NCI-H774 (cell line): ENCODE data around the gene NAT8L.
A peak's percentile ranks its signal among the peaks of the same experiment; 100 is the strongest.

Experiments
- DNase-seq: peaks from one replicate; lab custom pipeline; 2025; lab: John Stamatoyannopoulos, UW

The NAT8L gene

DNA sequence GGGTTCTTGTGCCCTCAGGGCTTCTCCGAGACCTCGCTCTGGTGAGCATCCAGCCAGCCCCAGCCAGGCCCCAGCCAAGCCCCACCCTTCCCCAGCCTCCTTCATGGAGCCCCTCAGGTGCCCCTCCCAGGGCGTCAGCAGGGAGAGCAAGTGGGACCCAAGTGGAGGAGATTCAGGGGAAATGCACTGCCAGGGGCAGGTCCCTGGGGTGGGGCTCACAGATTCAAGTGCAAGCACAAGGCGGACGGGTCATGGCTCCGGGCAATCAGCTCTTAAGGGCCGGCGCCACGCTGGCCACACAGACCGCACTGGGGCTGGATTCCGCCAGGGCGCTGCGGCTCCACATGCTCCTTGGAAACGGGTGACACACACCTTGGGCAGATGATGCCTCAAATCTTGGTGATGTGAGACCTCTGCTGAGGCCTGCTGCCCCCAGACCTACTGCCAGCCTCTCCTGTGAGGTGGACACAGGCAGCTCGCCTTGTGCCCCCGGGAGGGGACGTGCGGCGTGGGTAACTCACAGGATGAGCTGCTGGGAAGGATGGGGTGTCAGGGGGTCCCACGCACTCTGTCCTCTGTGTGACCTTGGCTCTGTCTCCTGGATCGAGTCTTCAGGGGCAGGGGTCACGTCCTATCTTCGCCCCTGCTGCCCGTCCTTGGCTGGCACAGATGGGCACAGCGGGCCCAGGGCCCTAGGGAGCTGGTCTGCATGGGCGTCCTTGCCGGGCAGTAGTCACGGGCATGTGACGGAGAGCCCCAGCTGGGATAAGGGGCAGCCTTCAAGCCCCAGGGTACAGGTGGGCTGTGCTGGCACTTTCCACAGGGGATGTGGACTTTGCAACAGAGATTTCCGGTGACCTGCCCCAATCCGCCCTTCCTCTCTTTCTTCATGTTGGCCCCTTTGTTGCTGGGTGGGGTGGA lies 17.1 kb downstream of the NAT8L start:
- DNase-seq = no peak

DNA sequence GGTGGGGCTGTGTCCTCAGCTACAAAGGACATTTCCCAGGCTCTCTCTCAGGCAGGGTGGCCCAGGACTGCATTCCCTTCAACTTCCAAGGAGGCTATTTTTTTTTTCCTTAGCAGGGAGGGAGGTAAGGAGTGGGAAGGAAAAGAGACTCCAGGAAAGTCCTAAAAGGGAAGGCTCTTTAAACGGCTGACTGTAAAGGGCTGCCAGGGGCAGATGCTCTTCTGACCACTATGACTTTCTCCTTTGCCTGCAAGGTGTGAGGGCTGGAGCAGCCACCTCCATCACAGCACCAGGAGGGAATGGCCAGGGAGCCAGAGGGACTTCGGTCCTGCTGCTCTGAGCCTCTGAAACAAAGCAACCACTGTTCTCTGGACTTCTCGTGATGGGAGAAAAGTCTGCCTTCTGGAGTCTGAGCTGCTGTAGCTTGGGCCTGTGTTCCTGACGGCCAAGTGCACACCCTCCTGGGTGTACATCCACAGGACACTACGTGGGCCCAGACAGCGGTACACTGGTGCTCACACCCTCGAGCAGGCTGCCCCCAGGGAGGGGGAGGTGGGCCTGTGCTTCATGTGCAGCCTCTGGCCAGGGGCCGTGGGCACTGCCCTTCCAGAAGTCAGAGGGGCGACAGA lies 17.9 kb downstream of the NAT8L start:
- no peak for DNase-seq

DNA sequence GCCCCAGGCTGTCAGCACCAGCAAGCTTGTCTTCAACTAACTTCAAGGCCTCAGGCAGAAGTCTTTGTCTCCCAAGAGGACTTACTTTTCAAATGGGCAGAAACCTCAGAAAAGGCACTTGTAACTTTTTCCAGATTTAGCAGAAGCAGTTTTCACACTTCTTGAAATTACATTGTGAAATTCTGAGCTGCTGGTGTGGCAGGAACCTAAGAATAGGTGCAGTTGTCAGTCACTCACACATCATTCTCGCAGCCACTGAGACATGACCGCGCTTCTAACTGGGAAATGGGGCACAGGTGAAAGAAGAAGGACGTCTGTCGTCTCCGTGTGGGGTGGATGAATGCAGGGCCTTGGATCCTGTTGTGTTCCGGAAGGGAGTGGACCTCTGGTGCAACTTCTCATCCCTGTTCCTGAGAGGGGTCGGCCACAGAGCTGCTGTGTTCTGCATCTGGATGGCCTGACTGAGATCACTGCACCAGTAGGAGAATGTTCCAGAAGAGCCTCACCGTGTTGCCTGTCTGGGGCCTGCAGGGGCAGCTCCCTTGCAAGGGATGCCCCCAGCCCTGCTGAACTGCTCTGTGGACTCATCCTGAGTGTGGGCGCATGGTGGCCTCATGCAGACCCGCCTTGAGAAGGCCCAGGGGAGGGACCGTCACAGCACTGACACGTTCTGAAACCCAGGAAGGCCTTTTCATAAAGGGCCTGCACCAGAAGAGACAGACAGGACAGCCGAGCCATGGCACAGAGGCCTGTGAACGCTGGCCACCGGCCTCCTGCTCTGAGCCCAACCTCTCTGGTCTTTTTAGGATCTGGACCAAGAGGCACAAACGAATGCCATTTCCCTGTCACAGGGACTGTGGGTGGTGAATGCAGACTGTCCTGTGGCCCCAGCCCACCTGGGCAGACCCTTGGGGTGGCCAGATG lies 18.7 kb downstream of the NAT8L start:
- no peak for DNase-seq

DNA sequence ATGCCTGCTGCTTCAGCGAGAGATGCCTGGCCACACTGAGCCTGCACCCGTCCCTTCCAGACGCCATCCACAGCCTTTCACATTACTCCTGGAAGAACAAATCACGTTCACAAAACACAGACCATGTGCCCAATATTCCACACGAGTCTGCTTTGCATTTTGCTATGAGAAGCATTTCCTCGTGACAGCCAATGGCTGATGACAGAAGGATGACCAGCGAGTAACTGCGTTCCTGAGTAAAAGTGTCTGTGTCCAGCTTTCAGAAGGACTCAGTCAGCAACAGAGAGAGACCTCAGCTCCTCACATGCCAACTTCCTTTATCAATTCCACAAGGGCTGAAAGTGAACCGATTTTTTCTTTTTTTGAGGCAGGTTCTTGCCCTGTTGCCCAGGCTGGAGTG lies 19.5 kb downstream of the NAT8L start:
- DNase-seq = no peak

DNA sequence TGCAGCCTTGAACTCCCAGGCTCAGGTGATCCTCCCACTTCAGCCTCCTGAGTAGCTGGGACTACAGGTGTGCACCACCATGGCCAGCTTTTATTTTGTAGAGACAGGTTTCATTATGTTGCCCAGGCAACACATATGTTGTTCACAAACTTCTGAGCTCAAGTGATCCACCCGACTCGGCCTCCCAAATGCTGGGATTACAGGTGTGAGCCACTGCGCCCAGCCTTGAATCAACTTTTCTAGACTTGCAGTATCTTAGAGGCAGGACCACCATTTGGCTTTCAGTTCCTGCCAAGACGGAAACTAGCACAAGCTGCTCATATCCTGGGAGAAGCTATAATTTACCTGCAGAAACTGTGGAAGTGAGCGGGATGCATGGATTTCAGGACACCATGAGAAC lies 19.9 kb downstream of the NAT8L start:
- DNase-seq = no peak

DNA sequence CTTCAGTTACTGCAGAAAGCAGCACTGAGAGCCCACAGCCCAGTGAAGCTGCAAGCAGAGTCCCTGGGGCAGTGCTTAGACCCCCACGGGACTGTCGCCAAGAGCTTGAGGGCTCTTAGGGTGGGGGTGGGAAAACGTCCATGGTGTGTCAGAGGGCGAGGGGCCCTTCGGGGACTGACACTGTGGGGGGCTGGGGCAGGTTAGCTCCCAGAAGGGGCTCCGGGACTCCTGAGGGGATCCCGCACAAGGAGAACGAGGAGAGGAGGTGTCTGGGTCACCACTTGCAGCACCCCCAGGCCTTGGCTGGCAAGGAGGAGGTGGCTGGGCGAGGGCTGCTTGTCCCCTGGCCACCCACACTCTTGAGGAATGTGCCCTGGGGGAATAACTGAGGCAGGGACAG lies 20.8 kb downstream of the NAT8L start:
- DNase-seq = no peak

DNA sequence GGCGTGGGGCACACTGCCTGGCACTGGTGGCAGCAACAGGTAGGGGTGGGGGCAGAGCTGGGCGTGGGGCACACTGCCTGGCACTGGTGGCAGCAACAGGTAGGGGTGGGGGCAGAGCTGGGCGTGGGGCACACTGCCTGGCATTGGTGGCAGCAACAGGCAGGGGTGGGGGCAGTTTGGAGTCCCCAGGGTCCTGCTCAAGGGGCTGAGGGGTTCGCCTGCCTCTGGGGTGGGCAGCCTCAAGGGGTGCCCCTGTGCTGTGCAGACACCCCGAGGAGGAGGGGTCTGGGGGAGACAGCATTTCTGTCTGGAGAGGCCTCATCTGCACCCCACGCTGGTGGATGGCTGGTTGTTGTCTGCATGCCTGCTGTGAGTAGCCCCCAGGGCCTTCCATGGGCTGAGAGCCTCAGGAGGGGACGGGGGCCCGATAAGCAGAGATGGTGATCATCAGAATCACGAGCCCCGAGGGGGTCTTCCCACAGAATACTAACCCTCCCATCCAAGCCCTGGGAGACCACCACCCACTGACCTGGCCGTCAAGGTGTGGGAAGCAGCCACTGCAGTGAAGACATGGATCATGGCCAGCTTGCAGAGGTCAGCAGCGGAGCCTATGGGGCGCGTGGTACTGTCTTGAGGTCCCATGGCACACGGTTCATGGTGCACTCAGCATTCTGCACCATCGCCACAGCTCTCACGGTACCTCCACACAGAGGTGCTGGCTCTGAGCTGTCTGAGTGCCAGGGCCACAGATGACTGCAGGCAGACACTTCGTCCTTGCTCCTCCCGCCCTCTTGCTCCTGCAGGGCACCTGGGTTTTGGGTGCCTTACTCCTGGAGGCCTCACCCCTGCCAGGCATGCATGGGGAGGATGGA lies 21.5 kb downstream of the NAT8L start:
- DNase-seq = no peak

DNA sequence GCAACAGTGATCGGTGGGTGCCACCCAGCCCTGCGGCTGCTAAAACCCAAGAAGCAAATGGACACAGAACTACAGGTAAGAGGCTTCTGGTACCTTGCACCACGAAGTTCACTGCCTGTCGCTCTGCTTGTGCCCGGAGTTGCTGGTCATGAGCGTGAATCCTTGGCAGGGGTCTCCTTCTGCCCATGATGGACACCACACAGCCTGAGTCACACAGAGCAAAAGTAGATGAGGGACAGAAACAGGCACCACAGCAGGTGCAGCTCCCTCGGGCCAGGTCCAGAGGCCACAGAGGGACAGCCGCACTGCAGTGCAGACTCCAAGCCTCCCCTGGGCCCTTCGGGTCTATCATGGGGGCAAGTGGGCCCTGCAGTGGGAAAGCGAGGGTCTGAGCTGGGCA lies 22.4 kb downstream of the NAT8L start:
- no peak for DNase-seq

DNA sequence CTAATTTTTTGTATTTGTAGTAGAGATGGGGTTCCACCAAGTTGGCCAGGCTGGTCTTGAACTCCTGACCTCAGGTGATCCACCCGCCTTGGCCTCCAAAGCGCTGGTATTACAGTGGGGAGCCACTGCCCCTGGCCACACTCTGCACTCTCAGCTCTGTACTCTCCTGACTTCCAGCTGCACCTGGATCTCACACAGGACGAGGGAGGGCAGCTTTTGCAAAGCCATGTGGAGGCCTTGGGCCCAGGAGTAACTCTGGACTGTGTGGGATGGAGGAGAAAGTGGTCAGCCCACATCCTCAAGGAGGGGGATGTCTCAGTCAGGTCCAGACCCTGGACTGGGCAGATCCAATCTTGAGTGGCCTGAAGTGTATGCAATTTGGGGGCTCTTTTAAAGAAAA lies 23.0 kb downstream of the NAT8L start:
- DNase-seq = no peak

DNA sequence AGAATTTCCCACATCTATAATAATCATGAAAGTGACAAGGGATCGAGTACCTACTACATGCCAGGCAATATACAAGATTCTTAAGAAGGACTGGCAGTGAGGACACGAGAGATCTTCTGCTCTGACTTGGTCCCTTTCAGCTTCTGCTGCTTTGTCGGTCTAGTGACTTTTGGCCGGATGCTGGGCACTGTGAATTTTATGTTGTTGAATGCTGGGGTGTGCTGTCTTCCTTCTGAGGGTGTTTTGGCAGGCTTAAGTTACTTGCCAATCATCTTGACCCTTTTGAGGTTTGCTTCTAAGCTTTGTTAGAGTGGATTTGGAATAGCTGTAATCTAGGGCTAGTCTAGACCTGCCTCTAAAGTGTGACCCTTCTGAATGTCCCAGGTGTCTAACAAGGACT lies 23.5 kb downstream of the NAT8L start:
- DNase-seq = no peak

DNA sequence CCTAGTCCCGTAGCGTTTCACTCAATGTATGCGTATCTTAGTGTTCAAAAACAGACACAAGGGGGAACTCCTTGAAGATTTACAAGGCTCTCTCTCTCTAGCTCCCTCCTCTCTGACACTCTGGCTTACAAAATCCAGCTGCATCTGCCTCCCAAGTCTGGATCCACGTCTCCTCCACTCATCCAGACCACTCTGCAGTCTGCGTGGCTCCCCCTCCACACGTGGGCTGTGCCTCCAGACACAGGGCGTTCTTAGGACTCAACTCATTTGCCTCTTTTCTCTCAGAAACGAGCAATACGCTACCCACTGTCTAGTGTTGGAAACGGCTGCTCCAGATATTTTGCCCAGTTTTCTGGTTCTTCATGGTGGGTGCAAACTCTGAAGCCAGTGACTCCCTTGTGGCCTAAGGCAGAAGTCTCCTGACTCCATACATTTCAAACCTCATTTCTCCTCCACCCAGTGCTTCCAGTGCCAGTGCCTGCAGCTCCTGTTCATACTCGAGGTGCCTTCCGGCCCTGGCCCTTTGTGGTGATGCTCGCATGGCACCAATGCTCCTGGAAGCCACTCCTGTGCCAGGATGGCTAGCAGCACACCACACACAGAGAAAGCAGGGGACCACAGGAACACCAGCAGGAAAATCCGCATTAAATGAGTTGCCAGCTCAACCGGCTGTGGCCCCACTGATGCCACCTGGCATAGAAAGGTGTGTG lies 24.1 kb downstream of the NAT8L start:
- no peak for DNase-seq

DNA sequence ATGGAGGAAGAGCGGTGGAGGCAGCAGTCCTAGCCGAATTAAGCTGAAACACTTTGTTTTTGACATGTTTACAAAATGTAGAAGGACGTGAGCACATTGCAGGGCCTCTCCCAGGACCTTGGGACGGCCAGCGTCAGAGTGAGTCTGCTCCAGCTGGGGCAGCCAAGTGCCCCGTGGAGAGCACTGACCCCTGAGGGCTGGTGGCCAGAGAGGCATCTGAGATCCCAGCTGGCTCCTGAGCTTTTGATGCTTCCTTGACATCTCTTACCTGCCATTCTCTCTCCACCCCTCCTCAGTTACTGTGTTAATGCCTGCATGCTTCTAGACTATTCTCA lies 24.7 kb downstream of the NAT8L start:
- no peak for DNase-seq

DNA sequence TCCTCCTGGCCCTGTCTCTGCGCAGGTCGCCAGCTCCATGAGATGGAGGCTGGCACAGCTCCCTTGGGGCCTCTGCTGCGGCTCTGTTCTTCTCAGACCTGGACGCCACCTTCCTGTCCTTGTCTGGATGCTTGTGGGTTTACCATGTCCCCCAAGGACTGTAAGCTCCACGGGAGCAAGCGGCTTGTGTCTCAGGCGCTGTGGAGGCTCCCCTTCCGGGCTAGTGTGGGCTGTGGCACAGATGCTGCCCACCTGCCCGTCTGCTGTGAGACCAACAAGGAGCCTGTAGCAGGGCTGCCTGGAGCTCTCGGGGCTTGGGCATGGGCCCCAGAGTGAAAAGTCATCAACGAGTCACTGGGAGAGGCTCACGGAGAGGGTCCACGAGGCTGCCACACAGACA lies 25.2 kb downstream of the NAT8L start:
- DNase-seq = no peak

DNA sequence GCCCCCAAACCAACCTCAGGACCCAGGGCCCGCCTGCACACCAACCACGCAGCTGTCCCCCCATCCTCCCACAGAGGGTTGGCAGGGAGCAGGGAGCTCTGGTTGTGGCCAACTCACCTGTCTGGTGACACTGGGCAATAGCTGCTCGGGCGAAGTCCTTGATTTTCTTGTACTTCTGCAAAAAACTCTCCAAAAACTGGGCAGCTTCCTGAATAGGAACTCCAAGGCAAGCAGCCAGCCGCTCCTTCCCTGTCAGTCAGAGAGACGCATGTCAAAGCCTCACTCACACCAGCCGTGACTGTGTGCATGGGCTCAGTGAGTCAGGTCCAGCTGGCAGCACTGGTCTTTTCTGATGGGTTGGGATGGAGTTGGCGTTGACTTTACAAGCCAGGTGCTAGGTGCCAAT lies 26.4 kb downstream of the NAT8L start:
- DNase-seq = peak; percentile 25

DNA sequence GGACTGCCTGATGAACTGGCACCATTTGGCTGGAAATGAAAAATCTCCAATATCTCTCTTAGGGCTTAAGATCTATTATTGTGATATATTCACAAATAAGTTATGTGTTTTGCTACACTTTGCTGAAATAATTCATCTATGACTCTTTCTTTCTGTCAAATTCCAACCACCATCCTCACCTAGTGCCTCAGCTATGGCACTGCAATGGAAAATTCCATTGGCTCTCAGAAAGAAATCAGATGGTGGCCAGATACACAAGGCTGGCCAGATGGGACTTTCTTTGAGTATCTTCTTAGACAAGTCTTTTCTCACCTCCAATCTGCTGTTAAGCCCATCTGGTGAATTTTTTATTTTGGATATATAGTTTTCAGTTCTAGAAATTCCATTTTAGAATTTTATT lies 28.0 kb downstream of the NAT8L start:
- no peak for DNase-seq

DNA sequence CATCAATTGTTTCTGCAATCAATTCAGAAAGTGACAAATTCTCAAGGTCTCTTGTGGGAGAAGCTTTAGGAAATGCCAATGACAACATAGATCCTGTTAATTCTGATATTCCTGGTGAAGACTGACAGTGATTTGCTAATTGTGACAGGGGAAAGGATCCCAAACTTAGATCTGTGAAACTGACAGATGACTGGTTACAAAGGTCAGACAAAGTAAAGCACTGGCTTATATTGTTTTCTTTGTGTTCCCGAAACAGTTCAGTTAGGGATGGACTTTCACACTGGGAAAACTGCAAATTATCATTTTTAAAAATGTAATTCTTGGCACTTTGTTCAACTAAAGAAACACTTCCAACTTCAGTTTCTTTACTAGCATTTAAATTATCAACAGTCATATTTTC lies 30.1 kb downstream of the NAT8L start:
- no peak for DNase-seq

DNA sequence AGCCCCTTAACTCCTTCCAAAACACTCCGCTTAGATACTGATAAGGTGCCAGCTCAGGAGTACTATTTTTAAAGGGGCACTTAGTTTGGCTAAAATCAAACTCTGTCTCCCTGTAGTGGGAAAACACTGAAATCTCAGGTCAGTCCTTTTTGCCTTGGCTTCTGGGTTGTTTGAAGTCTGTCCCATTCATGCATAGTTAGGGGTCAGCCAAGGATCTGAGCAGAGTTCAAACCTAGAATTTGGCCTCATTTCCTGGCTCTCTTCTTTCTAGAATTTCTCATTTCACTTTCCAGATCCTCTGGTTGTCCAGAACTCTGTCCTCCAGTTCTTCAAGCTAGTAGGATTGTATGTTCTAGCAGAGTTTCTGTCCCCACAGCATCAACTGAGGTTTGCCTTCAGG lies 31.5 kb downstream of the NAT8L start:
- DNase-seq = no peak

DNA sequence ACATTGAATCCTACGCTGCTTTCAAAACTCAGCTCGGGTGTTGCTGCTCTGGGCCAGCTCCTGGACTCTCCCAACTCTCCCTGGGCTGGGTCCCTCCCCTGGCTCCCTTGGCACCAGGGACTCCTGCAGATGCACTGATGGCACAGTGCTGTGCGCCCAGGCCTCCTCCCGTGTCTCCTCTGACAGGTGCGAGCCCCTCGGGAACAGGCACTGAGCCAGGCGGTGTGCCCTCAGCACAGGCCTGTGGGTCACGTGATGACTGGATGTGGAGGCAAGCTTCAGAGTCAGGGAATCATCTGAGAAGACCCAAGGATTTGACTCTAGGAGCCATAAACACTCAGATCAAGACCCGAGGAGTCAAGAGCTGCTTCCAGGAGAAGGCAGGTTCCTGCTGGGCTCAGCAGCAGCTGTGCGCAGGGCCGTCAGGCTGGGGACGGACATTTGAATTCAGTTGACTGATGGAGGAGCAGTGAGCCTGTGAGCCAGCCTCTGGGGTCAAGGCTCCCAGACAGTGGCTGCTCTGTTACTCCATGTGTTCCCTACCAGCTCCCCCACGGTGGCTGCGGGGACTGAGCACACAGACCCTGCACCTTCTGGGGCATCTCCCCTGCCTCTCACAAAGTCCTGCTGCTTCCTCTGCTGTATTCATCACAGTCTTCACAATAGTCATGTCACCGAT lies 33.0 kb downstream of the NAT8L start:
- DNase-seq = no peak

DNA sequence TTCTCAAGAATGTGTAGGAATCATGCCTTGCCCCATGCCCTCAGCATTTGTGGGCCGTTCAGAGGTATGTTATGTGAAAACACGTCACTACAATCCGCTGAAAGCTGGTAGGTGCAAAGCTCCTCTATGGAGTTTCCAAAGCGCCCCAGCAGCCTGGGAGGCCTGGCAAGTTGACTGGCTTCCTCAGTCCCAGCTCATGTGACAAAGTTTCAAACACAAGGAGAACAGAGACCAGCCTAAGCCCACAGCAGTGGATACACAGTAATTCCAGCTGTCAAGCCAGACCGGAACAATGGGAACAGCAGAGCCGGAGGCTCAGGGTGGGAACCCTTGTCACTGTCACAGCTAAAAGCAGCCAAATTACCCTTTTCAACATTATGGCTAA lies 33.5 kb downstream of the NAT8L start:
- no peak for DNase-seq

DNA sequence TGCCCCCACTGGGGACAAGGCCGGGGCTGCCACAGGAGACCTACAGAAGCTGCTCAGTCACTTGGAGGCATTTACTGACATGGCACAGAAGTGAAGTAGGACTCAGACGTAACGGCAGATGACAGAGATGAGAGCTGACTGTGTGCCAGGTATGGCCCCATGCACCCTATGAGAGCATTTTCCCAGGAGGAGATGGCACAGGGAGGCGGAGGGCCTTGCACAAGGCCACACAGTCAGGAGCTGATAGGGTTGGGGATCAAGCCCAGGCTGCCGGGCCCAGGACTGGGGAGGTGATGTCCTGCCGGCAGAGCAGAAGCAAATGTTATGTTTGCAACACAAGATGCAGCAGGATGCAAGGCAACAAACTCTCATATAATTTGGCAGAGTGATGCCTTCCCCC lies 34.1 kb downstream of the NAT8L start:
- no peak for DNase-seq

DNA sequence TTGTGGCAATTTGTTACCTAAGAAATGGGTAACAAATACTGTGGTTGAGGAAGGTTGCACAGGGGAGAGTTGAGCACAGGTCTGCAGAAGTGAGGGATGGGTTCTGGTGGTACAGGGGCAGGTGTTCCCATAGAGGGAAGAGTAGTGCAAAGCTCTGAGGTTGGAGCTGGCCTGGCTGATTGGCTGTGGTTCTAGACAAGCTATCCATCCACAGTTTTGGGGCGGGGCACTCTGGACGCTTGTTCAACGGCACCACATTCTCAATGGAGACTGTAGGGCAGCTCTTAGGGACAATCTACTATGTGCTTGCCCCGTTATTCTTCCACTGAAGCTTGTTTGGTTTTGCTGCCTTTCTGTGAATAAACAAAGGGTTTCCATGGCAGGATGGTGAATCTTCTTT lies 35.4 kb downstream of the NAT8L start:
- DNase-seq = no peak
